GM12874 (cell line): ENCODE data around the gene AVPR2.

Source experiments
- CTCF ChIP-seq: IDR thresholded peaks from 2 replicates; pipeline ENCODE4 v1.5.1; 2011; ENCODE audit warnings: low read depth, mild to moderate bottlenecking, control low read depth, low read length, moderate library complexity; ENCODE audit not compliant: insufficient read depth

Gene AVPR2

GRCh38 chrX:153882557-153882956 is 21.9 kb upstream of the AVPR2 start:
- no peak for TF ChIP-seq CTCF

- no peak for TF ChIP-seq CTCF
Measured at GRCh38 chrX:153883163-153883843, 21.2 kb upstream of the AVPR2 start.

GRCh38 chrX:153884136-153884535 is 20.3 kb upstream of the AVPR2 start:
- no peak for TF ChIP-seq CTCF

GRCh38 chrX:153884590-153884989 is 19.9 kb upstream of the AVPR2 start:
- TF ChIP-seq CTCF, result no peak

GRCh38 chrX:153885208-153885787 is 19.2 kb upstream of the AVPR2 start:
- TF ChIP-seq CTCF, result no peak

- TF ChIP-seq CTCF, result no peak
Measured at GRCh38 chrX:153885968-153886903, 18.2 kb upstream of the AVPR2 start, which contains the start of gene L1CAM. L1CAM (minus strand) TSS chrX:153886173; CDS start chrX:153875836, 10,337 bp downstream.

GRCh38 chrX:153886915-153887314 is 17.6 kb upstream of the AVPR2 start:
- TF ChIP-seq CTCF, result no peak
